Measurements from ENCODE around the gene LTBP3.

LTBP3 gene

DNA sequence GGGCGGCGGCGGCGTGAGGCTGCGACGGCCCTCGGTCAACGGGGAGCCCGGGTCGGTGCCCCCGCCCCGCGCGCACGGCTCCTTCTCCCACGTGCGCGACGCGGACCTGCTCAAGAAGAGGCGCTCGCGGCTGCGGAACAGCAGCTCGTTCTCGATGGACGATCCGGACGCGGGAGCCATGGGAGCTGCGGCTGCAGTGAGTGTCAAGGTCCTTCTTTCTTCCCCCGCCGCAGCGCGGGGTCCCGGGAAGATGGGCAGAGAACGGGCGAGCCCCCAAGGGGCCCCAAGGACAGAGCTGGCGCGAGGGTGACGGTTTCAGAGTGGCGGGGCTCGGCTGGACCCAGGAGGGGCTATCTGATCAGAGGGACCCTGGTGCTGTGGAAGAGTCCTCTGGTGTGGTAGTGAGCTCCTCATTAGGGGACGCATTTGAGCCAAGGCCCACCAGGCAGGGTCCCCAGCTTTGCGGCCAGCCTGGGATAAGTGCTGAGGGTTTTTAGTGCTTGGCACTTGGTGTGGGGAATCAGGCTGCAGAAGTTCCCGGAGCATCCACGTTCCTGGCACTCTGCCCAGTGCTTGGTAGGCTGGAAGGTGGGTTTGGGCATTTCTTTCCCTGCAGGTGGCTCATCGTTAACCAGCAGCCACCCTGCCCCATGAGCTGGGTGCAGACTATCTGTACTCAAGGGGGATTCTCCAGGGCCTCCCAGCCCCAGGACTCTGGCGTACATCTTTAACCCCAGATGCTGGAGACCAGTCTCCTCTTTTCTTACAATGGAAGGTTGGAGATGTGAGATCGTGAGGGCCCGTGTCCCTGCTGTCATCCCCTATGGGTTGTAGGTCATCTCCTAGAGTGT lies 27.5 kb upstream of the LTBP3 start:
- peaks cover 43 to 48% of the 10 kb centered on the region in 2 donors for H3K36me3 ChIP-seq (ENCODE audit: control insufficient read depth in 2 of 2, insufficient read depth in 2 of 2, low read length in 2 of 2)
- peak overlapping the region; percentile 76 for H3K27ac ChIP-seq (ENCODE audit: low read length)
- H3K9ac ChIP-seq (ENCODE audit: low read length in 2 of 2), result no peak overlapping the region
- no peak overlapping the region for H3K4me3 ChIP-seq (ENCODE audit: low read length in 2 of 2)
- no peaks in the 10 kb centered on the region for H3K27me3 ChIP-seq (ENCODE audit: control insufficient read depth in 1 of 2, insufficient read depth in 2 of 2, low read length in 2 of 2)
- H3K9me3 ChIP-seq (ENCODE audit: control insufficient read depth in 2 of 2, low read length in 2 of 2), result no peaks in the 10 kb centered on the region
- H3K4me1 ChIP-seq (ENCODE audit: control insufficient read depth, insufficient read depth, low read length), result peaks cover 63% of the 10 kb centered on the region

DNA sequence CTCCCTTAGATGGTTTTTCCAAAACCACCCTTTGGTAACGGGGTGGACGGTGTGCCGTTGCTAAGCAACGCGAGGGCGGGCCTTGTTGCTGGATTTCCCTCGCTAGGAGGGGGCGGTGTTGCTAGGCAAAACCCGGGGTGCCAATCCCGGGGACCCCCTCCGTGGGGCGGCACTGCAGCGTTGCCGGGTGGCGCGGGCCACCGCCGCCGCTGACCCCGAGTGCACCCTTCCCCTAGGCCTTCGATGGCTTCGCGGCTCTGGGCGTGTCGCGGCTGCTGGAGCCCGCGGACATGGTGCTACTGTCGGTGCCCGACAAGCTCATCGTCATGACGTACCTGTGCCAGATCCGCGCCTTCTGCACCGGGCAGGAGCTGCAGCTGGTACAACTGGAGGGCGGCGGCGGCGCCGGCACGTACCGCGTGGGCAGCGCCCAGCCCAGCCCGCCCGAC lies 26.6 kb upstream of the LTBP3 start:
- Histone ChIP-seq H3K9ac (ENCODE audit: low read length in 2 of 2) (no peak overlapping the region), H3K36me3 (ENCODE audit: control insufficient read depth in 2 of 2, insufficient read depth in 2 of 2, low read length in 2 of 2) (peaks cover 43 to 49% of the 10 kb centered on the region in 2 donors), H3K27ac (ENCODE audit: low read length) (peak overlapping the region; percentile 66), H3K4me1 (ENCODE audit: control insufficient read depth, insufficient read depth, low read length) (peaks cover 60% of the 10 kb centered on the region), H3K4me3 (ENCODE audit: low read length in 2 of 2) (no peak overlapping the region), H3K27me3 (ENCODE audit: control insufficient read depth in 1 of 2, insufficient read depth in 2 of 2, low read length in 2 of 2) (no peaks in the 10 kb centered on the region), H3K9me3 (ENCODE audit: control insufficient read depth in 2 of 2, low read length in 2 of 2) (no peaks in the 10 kb centered on the region)

DNA sequence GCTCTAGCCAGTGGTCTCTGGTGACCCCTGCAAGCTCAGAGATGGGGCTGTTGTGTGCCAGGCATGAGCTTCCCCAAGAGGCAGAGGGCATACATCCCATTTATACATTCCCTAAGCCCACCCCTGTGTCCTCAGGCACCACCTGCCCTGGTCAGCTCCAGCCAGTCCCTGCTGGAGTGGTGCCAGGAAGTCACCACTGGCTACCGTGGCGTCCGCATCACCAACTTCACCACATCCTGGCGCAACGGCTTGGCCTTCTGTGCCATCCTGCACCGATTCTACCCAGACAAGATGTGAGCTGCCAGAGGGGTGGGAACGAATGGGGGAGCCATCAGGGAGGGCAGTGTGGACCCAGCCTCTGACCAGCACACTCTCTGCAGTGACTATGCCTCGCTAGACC lies 25.9 kb upstream of the LTBP3 start:
- no peak overlapping the region for H3K4me3 ChIP-seq (ENCODE audit: low read length in 2 of 2)
- peaks cover 48 to 53% of the 10 kb centered on the region in 2 donors for H3K36me3 ChIP-seq (ENCODE audit: control insufficient read depth in 2 of 2, insufficient read depth in 2 of 2, low read length in 2 of 2)
- H3K9ac ChIP-seq (ENCODE audit: low read length in 2 of 2), result no peak overlapping the region
- peak overlapping the region; percentile 66 for H3K27ac ChIP-seq (ENCODE audit: low read length)
- H3K9me3 ChIP-seq (ENCODE audit: control insufficient read depth in 2 of 2, low read length in 2 of 2), result no peaks in the 10 kb centered on the region
- H3K4me1 ChIP-seq (ENCODE audit: control insufficient read depth, insufficient read depth, low read length), result peaks cover 60% of the 10 kb centered on the region
- no peaks in the 10 kb centered on the region for H3K27me3 ChIP-seq (ENCODE audit: control insufficient read depth in 1 of 2, insufficient read depth in 2 of 2, low read length in 2 of 2)

DNA sequence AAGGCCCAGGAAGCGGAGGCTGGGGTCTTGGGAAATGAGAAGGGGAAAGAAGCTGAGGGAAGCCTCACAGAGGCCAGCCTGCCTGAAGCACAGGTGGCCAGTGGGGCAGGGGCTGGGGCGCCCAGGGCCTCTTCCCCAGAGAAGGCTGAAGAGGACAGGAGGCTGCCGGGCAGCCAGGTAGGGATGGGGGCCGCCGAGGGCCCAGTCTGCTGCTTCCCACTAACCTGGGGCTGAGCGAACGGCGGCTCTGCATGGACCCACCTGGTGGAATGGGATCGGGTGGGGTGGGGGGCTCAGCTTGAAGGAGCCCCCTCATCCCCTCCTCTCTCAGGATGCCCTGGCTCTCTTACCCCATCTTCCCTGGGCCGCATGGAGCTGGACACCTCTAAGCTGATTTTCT lies 25.4 kb upstream of the LTBP3 start:
- Histone ChIP-seq H3K27ac (ENCODE audit: low read length) (peak overlapping the region; percentile 66), H3K9me3 (ENCODE audit: control insufficient read depth in 2 of 2, low read length in 2 of 2) (no peaks in the 10 kb centered on the region), H3K4me3 (ENCODE audit: low read length in 2 of 2) (no peak overlapping the region), H3K4me1 (ENCODE audit: control insufficient read depth, insufficient read depth, low read length) (peaks cover 62% of the 10 kb centered on the region), H3K9ac (ENCODE audit: low read length in 2 of 2) (no peak overlapping the region), H3K27me3 (ENCODE audit: control insufficient read depth in 1 of 2, insufficient read depth in 2 of 2, low read length in 2 of 2) (no peaks in the 10 kb centered on the region), H3K36me3 (ENCODE audit: control insufficient read depth in 2 of 2, insufficient read depth in 2 of 2, low read length in 2 of 2) (peaks cover 48 to 58% of the 10 kb centered on the region in 2 donors)

DNA sequence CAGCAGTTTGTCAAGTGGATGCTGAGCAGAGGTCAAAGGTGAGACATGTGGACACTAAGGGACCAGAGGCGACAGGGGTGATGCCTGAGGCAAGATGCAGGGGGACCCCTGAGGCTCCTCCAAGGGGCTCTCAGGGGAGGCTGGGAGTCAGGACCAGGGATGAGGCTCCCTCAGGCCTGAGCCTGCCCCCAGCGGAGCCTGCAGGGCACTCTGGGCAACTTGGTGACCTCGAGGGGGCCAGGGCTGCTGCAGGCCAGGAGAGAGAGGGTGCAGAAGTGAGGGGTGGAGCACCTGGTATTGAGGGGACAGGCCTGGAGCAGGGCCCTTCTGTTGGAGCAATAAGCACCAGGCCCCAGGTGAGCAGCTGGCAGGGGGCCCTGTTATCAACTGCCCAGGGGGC lies 23.8 kb upstream of the LTBP3 start:
- peaks cover 62% of the 10 kb centered on the region for H3K4me1 ChIP-seq (ENCODE audit: control insufficient read depth, insufficient read depth, low read length)
- H3K27me3 ChIP-seq (ENCODE audit: control insufficient read depth in 1 of 2, insufficient read depth in 2 of 2, low read length in 2 of 2), result no peaks in the 10 kb centered on the region
- H3K4me3 ChIP-seq (ENCODE audit: low read length in 2 of 2), result no peak overlapping the region
- H3K9ac ChIP-seq (ENCODE audit: low read length in 2 of 2), result no peak overlapping the region
- peaks cover 49 to 58% of the 10 kb centered on the region in 2 donors for H3K36me3 ChIP-seq (ENCODE audit: control insufficient read depth in 2 of 2, insufficient read depth in 2 of 2, low read length in 2 of 2)
- H3K9me3 ChIP-seq (ENCODE audit: control insufficient read depth in 2 of 2, low read length in 2 of 2), result no peaks in the 10 kb centered on the region
- peak overlapping the region; percentile 58 for H3K27ac ChIP-seq (ENCODE audit: low read length)

DNA sequence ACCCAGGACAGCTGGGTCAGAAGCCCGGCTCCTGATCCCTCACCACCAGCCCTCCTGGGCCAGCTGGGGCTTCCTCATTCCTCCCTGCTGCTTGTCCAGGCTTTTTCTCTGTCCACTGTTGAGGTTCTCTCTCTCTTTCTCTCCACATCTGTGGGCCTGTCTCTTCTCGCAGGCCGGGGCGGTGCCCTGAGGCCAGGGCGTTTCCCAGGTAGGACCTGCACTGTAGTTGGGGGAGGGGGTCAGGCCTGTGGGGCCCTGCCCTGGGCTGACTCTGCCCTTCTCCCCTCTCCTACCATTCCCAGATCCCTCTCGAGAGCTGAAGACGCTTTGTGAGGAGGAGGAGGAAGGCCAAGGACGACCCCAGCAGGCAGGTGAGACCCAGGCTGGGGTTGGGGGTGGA lies 22.6 kb upstream of the LTBP3 start:
- H3K27ac ChIP-seq (ENCODE audit: low read length), result peak overlapping the region; percentile 58

DNA sequence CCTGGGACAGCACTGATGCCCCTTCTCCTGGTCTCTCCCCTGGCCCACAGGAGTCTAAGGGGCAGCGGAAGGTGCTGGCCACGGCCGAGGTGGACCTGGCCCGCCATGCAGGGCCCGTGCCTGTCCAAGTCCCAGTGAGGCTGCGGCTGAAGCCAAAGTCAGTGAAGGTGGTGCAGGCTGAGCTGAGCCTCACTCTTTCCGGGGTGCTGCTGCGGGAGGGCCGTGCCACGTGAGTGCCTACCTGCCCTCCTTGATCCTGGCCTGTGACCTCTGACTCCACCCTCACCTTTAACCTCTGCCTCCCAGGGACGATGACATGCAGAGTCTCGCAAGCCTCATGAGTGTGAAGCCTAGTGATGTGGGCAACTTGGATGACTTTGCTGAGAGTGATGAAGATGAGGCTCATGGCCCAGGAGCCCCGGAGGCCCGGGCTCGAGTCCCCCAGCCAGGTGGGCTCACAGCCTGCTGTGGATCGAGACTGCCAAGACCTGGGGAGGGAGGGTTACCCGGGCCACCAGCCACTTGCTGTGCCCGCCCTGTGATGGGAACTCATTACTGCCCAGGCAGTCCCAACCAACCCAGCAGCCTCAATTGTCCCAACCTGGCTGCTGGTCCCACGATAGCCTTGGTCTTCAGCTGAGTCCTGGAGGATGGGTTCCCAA lies 22.0 kb upstream of the LTBP3 start:
- Histone ChIP-seq H3K27me3 (ENCODE audit: control insufficient read depth in 1 of 2, insufficient read depth in 2 of 2, low read length in 2 of 2) (no peaks in the 10 kb centered on the region), H3K4me1 (ENCODE audit: control insufficient read depth, insufficient read depth, low read length) (peaks cover 55% of the 10 kb centered on the region), H3K4me3 (ENCODE audit: low read length in 2 of 2) (no peak overlapping the region), H3K9ac (ENCODE audit: low read length in 2 of 2) (no peak overlapping the region), H3K27ac (ENCODE audit: low read length) (peak overlapping the region; percentile 58), H3K9me3 (ENCODE audit: control insufficient read depth in 2 of 2, low read length in 2 of 2) (no peaks in the 10 kb centered on the region), H3K36me3 (ENCODE audit: control insufficient read depth in 2 of 2, insufficient read depth in 2 of 2, low read length in 2 of 2) (peaks cover 45 to 49% of the 10 kb centered on the region in 2 donors)

More for the DNA sequence above, 22.6 kb upstream of the LTBP3 start:
- peaks cover 56% of the 10 kb centered on the region for H3K4me1 ChIP-seq (ENCODE audit: control insufficient read depth, insufficient read depth, low read length)
- H3K4me3 ChIP-seq (ENCODE audit: low read length in 2 of 2), result no peak overlapping the region
- H3K9ac ChIP-seq (ENCODE audit: low read length in 2 of 2), result no peak overlapping the region
- no peaks in the 10 kb centered on the region for H3K27me3 ChIP-seq (ENCODE audit: control insufficient read depth in 1 of 2, insufficient read depth in 2 of 2, low read length in 2 of 2)
- peaks cover 45 to 50% of the 10 kb centered on the region in 2 donors for H3K36me3 ChIP-seq (ENCODE audit: control insufficient read depth in 2 of 2, insufficient read depth in 2 of 2, low read length in 2 of 2)
- H3K9me3 ChIP-seq (ENCODE audit: control insufficient read depth in 2 of 2, low read length in 2 of 2), result no peaks in the 10 kb centered on the region

DNA sequence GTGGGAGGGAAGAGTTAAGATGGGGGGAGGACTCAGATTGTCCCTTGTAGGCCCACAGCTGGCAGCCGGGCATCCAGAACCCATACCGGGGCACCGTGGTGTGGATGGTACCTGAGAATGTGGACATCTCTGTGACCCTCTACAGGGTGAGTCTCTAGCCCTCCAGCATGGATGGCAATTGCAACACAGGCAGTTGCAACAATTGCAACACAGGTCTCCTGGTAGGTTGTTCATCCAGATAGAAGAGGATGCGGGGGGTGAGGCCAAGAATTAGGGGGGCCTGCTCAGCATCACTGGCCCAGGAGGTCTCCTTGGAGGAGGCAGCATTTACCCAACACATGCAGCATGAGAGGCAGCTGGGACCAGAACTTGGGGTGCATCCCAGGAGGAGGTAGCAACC lies 21.1 kb upstream of the LTBP3 start:
- H3K9ac ChIP-seq (ENCODE audit: low read length in 2 of 2), result no peak overlapping the region
- H3K27me3 ChIP-seq (ENCODE audit: control insufficient read depth in 1 of 2, insufficient read depth in 2 of 2, low read length in 2 of 2), result no peaks in the 10 kb centered on the region
- H3K4me1 ChIP-seq (ENCODE audit: control insufficient read depth, insufficient read depth, low read length), result peaks cover 54% of the 10 kb centered on the region
- peaks cover 44 to 46% of the 10 kb centered on the region in 2 donors for H3K36me3 ChIP-seq (ENCODE audit: control insufficient read depth in 2 of 2, insufficient read depth in 2 of 2, low read length in 2 of 2)
- no peak overlapping the region for H3K4me3 ChIP-seq (ENCODE audit: low read length in 2 of 2)
- peak overlapping the region; percentile 97 for H3K27ac ChIP-seq (ENCODE audit: low read length)
- H3K9me3 ChIP-seq (ENCODE audit: control insufficient read depth in 2 of 2, low read length in 2 of 2), result no peaks in the 10 kb centered on the region

DNA sequence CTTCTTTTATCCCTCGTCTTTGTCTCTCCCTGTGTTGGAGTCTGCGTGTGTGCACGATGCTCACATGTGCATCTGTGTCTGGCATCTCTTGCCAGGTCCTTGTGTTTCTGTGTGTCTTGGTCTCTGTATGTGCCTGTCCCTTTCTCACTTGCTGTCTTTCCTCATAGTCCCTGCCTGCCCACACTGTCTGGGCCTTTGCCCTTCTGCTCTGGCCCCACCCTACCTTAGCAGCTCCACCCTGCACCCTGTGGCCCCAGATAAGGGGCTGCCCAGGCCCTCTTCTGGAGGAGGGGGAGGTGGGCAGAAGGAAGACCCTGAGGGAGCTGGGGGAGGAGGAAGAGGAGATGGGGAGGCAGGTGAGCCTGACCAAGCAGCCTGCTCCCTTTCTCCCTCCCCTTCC lies 20.5 kb upstream of the LTBP3 start:
- no peaks in the 10 kb centered on the region for H3K27me3 ChIP-seq (ENCODE audit: control insufficient read depth in 1 of 2, insufficient read depth in 2 of 2, low read length in 2 of 2)
- peaks cover 39 to 46% of the 10 kb centered on the region in 2 donors for H3K36me3 ChIP-seq (ENCODE audit: control insufficient read depth in 2 of 2, insufficient read depth in 2 of 2, low read length in 2 of 2)
- peaks cover 56% of the 10 kb centered on the region for H3K4me1 ChIP-seq (ENCODE audit: control insufficient read depth, insufficient read depth, low read length)
- H3K4me3 ChIP-seq (ENCODE audit: low read length in 2 of 2), result peak overlapping the region in 1 of 2 donors; percentile 90
- peak overlapping the region; percentile 97 for H3K27ac ChIP-seq (ENCODE audit: low read length)
- peak overlapping the region; percentile 95 to 97 for H3K9ac ChIP-seq (ENCODE audit: low read length in 2 of 2)
- no peaks in the 10 kb centered on the region for H3K9me3 ChIP-seq (ENCODE audit: control insufficient read depth in 2 of 2, low read length in 2 of 2)

DNA sequence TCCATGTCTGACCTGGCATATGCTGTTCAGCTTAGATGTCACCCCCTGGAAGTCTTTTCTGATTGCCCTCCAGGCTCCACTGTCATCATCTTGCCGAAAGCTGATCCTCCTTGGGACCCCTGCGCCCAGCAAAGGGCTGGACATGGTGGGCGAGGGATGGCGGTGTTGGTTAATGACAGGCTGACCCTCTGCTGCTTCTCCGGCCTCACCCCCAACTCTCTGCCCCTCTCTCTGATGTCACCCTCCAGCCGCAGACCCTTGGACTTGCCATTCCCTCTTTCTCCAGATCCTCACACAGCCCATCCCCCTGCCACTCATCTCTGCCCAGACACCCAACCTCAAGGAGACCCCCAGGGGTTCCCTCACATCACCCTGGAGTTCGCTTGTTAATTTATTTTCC lies 20.0 kb upstream of the LTBP3 start:
- Histone ChIP-seq H3K4me3 (ENCODE audit: low read length in 2 of 2) (peak overlapping the region; percentile 86 to 90), H3K27ac (ENCODE audit: low read length) (peak overlapping the region; percentile 97), H3K27me3 (ENCODE audit: control insufficient read depth in 1 of 2, insufficient read depth in 2 of 2, low read length in 2 of 2) (no peaks in the 10 kb centered on the region), H3K9ac (ENCODE audit: low read length in 2 of 2) (peak overlapping the region; percentile 95 to 97), H3K36me3 (ENCODE audit: control insufficient read depth in 2 of 2, insufficient read depth in 2 of 2, low read length in 2 of 2) (peaks cover 40 to 46% of the 10 kb centered on the region in 2 donors), H3K9me3 (ENCODE audit: control insufficient read depth in 2 of 2, low read length in 2 of 2) (no peaks in the 10 kb centered on the region), H3K4me1 (ENCODE audit: control insufficient read depth, insufficient read depth, low read length) (peaks cover 61% of the 10 kb centered on the region)

All from stomach smooth muscle (tissue), 2 donors.